HEK293 (cell line): Measurements from ENCODE around the gene TNFSF12.

Experiments
- CTCF ChIA-PET: fragments of 350-600 bp; formaldehyde crosslinking; extraction: SDS; loops from one replicate; lab custom pipeline; 2021; ENCODE audit warnings: antibody characterized with exemption; lab: Yijun Ruan, JAX
- POLR2A ChIA-PET: fragments of 300-600 bp; formaldehyde crosslinking; extraction: SDS; loops from one replicate; lab custom pipeline; 2020; ENCODE audit warnings: antibody characterized with exemption, inconsistent platforms; lab: Yijun Ruan, JAX
- H3K27ac ChIP-seq: fragments of 200-500 bp; sonication (Bioruptor generic); 2 replicates; pipeline ENCODE4 v1.5.1; 2014; ENCODE audit warnings: low read depth, low read length, control low read depth, inconsistent platforms; ENCODE audit errors: extremely low read depth
- H3K36me3 ChIP-seq, 2 experiments: fragments of 200-500 bp in 1 of 2; sonication (Bioruptor generic) in 1 of 2; 1 replicate in 1 of 2; 2 replicates in 1 of 2; pipeline ENCODE4 v1.5.1; 2014 to 2017; ENCODE audit warnings: inconsistent platforms in 2 of 2, low read length in 2 of 2; ENCODE audit not compliant: control insufficient read depth in 2 of 2, insufficient read depth in 1 of 2
- H3K4me1 ChIP-seq: fragments of 200-500 bp; sonication (Bioruptor generic); 2 replicates; pipeline ENCODE4 v1.5.1; 2014; ENCODE audit warnings: mild to moderate bottlenecking, low read length, inconsistent platforms; ENCODE audit not compliant: control insufficient read depth, insufficient read depth
- H3K4me3 ChIP-seq: 2 replicates; pipeline ENCODE4 v1.5.1; 2011; ENCODE audit warnings: low read depth, mild to moderate bottlenecking, control low read depth, low read length, moderate library complexity
- H3K9me3 ChIP-seq: fragments of 200-500 bp; sonication (Bioruptor generic); 2 replicates; pipeline ENCODE4 v1.5.1; 2014; ENCODE audit warnings: low read depth, low read length, inconsistent platforms; ENCODE audit not compliant: control insufficient read depth, insufficient read depth
- EGR2 ChIP-seq: fragments of 450-650 bp; formaldehyde crosslinking; IDR thresholded peaks from 2 replicates; pipeline ENCODE4 v1.5.1; 2016; ENCODE audit warnings: low read depth, missing biosample characterization, missing genetic modification characterization
- HIC1 ChIP-seq: fragments of 450-650 bp; formaldehyde crosslinking; IDR thresholded peaks from 2 replicates; pipeline ENCODE4 v1.5.1; 2016; ENCODE audit warnings: missing biosample characterization, missing genetic modification characterization
- KLF1 ChIP-seq: fragments of 450-650 bp; formaldehyde crosslinking; IDR thresholded peaks from 2 replicates; pipeline ENCODE4 v1.5.1; 2016; ENCODE audit warnings: missing biosample characterization, missing genetic modification characterization
- KLF17 ChIP-seq: fragments of 450-650 bp; formaldehyde crosslinking; IDR thresholded peaks from 2 replicates; pipeline ENCODE4 v1.5.1; 2016; ENCODE audit warnings: missing biosample characterization, missing genetic modification characterization
- PBX3 ChIP-seq: sonication (generic); formaldehyde crosslinking; IDR thresholded peaks from 2 replicates; pipeline ENCODE4 v1.8.1; 2022; ENCODE audit warnings: mild to moderate bottlenecking, moderate library complexity, missing genetic modification reagents
- ZBTB20 ChIP-seq: fragments of 450-650 bp; formaldehyde crosslinking; IDR thresholded peaks from 2 replicates; pipeline ENCODE4 v1.5.1; 2016; ENCODE audit warnings: missing biosample characterization, missing genetic modification characterization
- ZFHX2 ChIP-seq: fragments of 450-650 bp; formaldehyde crosslinking; conservative IDR thresholded peaks from 2 replicates; pipeline ENCODE4 v1.5.1; 2016; ENCODE audit warnings: missing biosample characterization, missing genetic modification characterization
- ZIC2 ChIP-seq: fragments of 450-650 bp; formaldehyde crosslinking; IDR thresholded peaks from 2 replicates; pipeline ENCODE4 v1.5.1; 2016; ENCODE audit warnings: missing biosample characterization, missing genetic modification characterization
- ZNF18 ChIP-seq: fragments of 450-650 bp; formaldehyde crosslinking; IDR thresholded peaks from 2 replicates; pipeline ENCODE4 v1.5.1; 2016; ENCODE audit warnings: missing biosample characterization, missing genetic modification characterization
- ZNF214 ChIP-seq: fragments of 450-650 bp; formaldehyde crosslinking; IDR thresholded peaks from 2 replicates; pipeline ENCODE4 v1.5.1; 2017; ENCODE audit warnings: missing biosample characterization, mild to moderate bottlenecking, missing genetic modification characterization, borderline replicate concordance
- ZNF335 ChIP-seq: fragments of 450-650 bp; formaldehyde crosslinking; conservative IDR thresholded peaks from 2 replicates; pipeline ENCODE4 v1.5.1; 2016; ENCODE audit warnings: missing biosample characterization, missing genetic modification characterization
- ZNF366 ChIP-seq: fragments of 450-650 bp; formaldehyde crosslinking; conservative IDR thresholded peaks from 2 replicates; pipeline ENCODE4 v1.5.1; 2016; ENCODE audit warnings: missing biosample characterization, missing genetic modification characterization
- ZNF530 ChIP-seq: fragments of 450-650 bp; formaldehyde crosslinking; IDR thresholded peaks from 2 replicates; pipeline ENCODE4 v1.5.1; 2016; ENCODE audit warnings: low read depth, missing biosample characterization, missing genetic modification characterization
- ZNF600 ChIP-seq: fragments of 450-650 bp; formaldehyde crosslinking; IDR thresholded peaks from 2 replicates; pipeline ENCODE4 v1.5.1; 2016; ENCODE audit warnings: missing biosample characterization, missing genetic modification characterization
- ZSCAN4 ChIP-seq: fragments of 450-650 bp; formaldehyde crosslinking; IDR thresholded peaks from 2 replicates; pipeline ENCODE4 v1.5.1; 2017; ENCODE audit warnings: missing biosample characterization, missing genetic modification characterization

The TNFSF12 gene

GRCh38 chr17:7544911-7545310 is 3.9 kb upstream of the TNFSF12 start (continued):
- TF ChIP-seq ZNF530 (tag by site-specific recombination): no peak

GRCh38 chr17:7549401-7550055 is 670 bp downstream of the TNFSF12 start:
- Histone ChIP-seq H3K4me1 (peaks cover 3% of the 10 kb centered on the region; the same call in 1 of the 2 replicates), H3K4me3 (peak overlapping the region; percentile 52), H3K27ac (no peak overlapping the region; the same call in 1 of the 2 replicates), H3K9me3 (no peaks in the 10 kb centered on the region), H3K36me3 (no peaks in the 10 kb centered on the region)
- CTCF ChIA-PET: interaction anchor here (0.6 to 6.2 kb wide), 2 partner anchors 11 to 66 kb away, joined by 3 to 60 read pairs; partner anchors contain the start of genes POLR2A and SENP3
- POLR2A ChIA-PET: interaction anchor here (1.1 kb wide), 1 partner anchor 11 kb away, joined by 6 read pairs; no protein-coding TSS in a partner anchor
- TF ChIP-seq KLF1 (peak; percentile 46; the same call in 1 of the 2 replicates), ZNF335 (tag by site-specific recombination) (no peak), ZBTB20 (tag by site-specific recombination) (peak; percentile 61), ZNF366 (tag by site-specific recombination) (0 out of 2 replicates have a peak, but pooled peaks have one; percentile 20), ZFHX2 (tag by site-specific recombination) (peak; percentile 90), ZNF214 (tag by site-specific recombination) (no peak), ZSCAN4 (tag by site-specific recombination) (peak; percentile 74), ZIC2 (tag by site-specific recombination) (peak; percentile 47), EGR2 (tag by site-specific recombination) (peak; percentile 72), ZNF600 (tag by site-specific recombination) (peak; percentile 80), KLF17 (tag by site-specific recombination) (peak; percentile 15; the same call in 1 of the 2 replicates), HIC1 (tag by site-specific recombination) (peak; percentile 75; the same call in 1 of the 2 replicates), PBX3 (CRISPR knock-in tag) (no peak), ZNF18 (peak; percentile 61)
